ENCODE measurements around the gene SNAP25. TPM values are rescaled to one million over a fixed set of nuclear protein-coding genes. Genes with fewer than 3 reads are reported as not detected.

Gene SNAP25
- total and polyA plus RNA-seq, 9 of the 15 experiments (the other 6 are each of a cell fraction or from before 2014, with no cell fraction given) = 0.07 TPM; not detected in 8

GRCh38 chr20:10319855-10320254 lies 101.2 kb downstream of the SNAP25 start:
- Histone ChIP-seq H3K4me3 (no peak overlapping the region), H3K36me3 (ENCODE audit: control insufficient read depth, insufficient read depth, low read length) (no peaks in the 10 kb centered on the region), H3K27me3 (ENCODE audit: control insufficient read depth in 2 of 2, insufficient read depth in 2 of 2, low read length in 2 of 2) (no peaks in the 10 kb centered on the region), H3K9ac (ENCODE audit: insufficient read depth in 1 of 2, low read depth in 2 of 2, low read length in 2 of 2) (no peak overlapping the region), H2AFZ (ENCODE audit: low read depth, low read length) (no peak overlapping the region), H4K20me1 (replicated peaks; ENCODE audit: control insufficient read depth, insufficient read depth, low read length) (no peaks in the 10 kb centered on the region; the same call in 1 of the 2 replicates), H3K4me1 (replicated peaks in 1 of 2; ENCODE audit: control insufficient read depth in 2 of 2, insufficient read depth in 2 of 2, low read length in 2 of 2) (no peaks in the 10 kb centered on the region), H3K27ac (ENCODE audit: extremely low read depth, low read depth, low read length) (no peak overlapping the region), H3K4me2 (ENCODE audit: insufficient read depth, low read length) (no peak overlapping the region), H3K9me1 (ENCODE audit: control insufficient read depth, insufficient read depth, low read length) (no peaks in the 10 kb centered on the region), H3K79me2 (ENCODE audit: control insufficient read depth, insufficient read depth, low read length) (no peaks in the 10 kb centered on the region), H3K9me3 (replicated peaks; ENCODE audit: control insufficient read depth, insufficient read depth, low read depth, low read length) (no peaks in the 10 kb centered on the region)
- BruUV-seq (replicated peaks) = no TSS peak
- in situ Hi-C loops (cut with MboI) (no loop called here), intact Hi-C loops (cut with micrococcal nuclease) (loop anchor here (5.0 to 10.0 kb wide), 3 partner anchors 107 to 1222 kb away; no protein-coding TSS in a partner anchor)
- 0% methylated on average over 4 of the region's 4 CpGs for WGBS (ENCODE audit: insufficient coverage, low coverage, missing lambda C conversion rate)
- POLR2A ChIA-PET = interaction anchor here (0.7 kb wide), 1 partner anchor 539 kb away, joined by 3 read pairs; no protein-coding TSS in a partner anchor
- ATAC-seq = no peak
- CTCF ChIA-PET (ENCODE audit: low intra/inter-chr PET ratio) = no interaction called here
- FAIRE-seq = no peak
- TF ChIP-seq, protein P1, sequence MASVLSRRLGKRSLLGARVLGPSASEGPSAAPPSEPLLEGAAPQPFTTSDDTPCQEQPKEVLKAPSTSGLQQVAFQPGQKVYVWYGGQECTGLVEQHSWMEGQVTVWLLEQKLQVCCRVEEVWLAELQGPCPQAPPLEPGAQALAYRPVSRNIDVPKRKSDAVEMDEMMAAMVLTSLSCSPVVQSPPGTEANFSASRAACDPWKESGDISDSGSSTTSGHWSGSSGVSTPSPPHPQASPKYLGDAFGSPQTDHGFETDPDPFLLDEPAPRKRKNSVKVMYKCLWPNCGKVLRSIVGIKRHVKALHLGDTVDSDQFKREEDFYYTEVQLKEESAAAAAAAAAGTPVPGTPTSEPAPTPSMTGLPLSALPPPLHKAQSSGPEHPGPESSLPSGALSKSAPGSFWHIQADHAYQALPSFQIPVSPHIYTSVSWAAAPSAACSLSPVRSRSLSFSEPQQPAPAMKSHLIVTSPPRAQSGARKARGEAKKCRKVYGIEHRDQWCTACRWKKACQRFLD (CRISPR knock-in tag; IDR thresholded peaks at IDR 0.05) = no peak
- TF ChIP-seq HMG20B (CRISPR knock-in tag; IDR thresholded peaks at IDR 0.05) = no peak
- TF ChIP-seq ZNF316 (IDR thresholded peaks at IDR 0.05) = no peak
- DNase-seq (ENCODE audit: extremely low read depth in 1 of 4, low spot score in 3 of 4) = no peak

- Histone ChIP-seq H3K4me2 (ENCODE audit: insufficient read depth, low read length) (no peak overlapping the region), H3K27ac (ENCODE audit: extremely low read depth, low read depth, low read length) (no peak overlapping the region), H3K4me3 (no peak overlapping the region), H3K9me3 (replicated peaks; ENCODE audit: control insufficient read depth, insufficient read depth, low read depth, low read length) (no peaks in the 10 kb centered on the region), H3K9me1 (ENCODE audit: control insufficient read depth, insufficient read depth, low read length) (no peaks in the 10 kb centered on the region), H2AFZ (ENCODE audit: low read depth, low read length) (no peak overlapping the region), H3K79me2 (ENCODE audit: control insufficient read depth, insufficient read depth, low read length) (no peaks in the 10 kb centered on the region), H4K20me1 (replicated peaks; ENCODE audit: control insufficient read depth, insufficient read depth, low read length) (no peaks in the 10 kb centered on the region; the same call in 1 of the 2 replicates), H3K9ac (ENCODE audit: insufficient read depth in 1 of 2, low read depth in 2 of 2, low read length in 2 of 2) (no peak overlapping the region), H3K36me3 (ENCODE audit: control insufficient read depth, insufficient read depth, low read length) (no peaks in the 10 kb centered on the region), H3K27me3 (ENCODE audit: control insufficient read depth in 2 of 2, insufficient read depth in 2 of 2, low read length in 2 of 2) (no peaks in the 10 kb centered on the region), H3K4me1 (replicated peaks in 1 of 2; ENCODE audit: control insufficient read depth in 2 of 2, insufficient read depth in 2 of 2, low read length in 2 of 2) (no peaks in the 10 kb centered on the region)
- FAIRE-seq = no peak
- in situ Hi-C loops (cut with MboI) = no loop called here
- no peak for DNase-seq (ENCODE audit: extremely low read depth in 1 of 4, low spot score in 3 of 4)
- POLR2A ChIA-PET = no interaction called here
- CTCF ChIA-PET (ENCODE audit: low intra/inter-chr PET ratio) = no interaction called here
- TF ChIP-seq, protein P2, sequence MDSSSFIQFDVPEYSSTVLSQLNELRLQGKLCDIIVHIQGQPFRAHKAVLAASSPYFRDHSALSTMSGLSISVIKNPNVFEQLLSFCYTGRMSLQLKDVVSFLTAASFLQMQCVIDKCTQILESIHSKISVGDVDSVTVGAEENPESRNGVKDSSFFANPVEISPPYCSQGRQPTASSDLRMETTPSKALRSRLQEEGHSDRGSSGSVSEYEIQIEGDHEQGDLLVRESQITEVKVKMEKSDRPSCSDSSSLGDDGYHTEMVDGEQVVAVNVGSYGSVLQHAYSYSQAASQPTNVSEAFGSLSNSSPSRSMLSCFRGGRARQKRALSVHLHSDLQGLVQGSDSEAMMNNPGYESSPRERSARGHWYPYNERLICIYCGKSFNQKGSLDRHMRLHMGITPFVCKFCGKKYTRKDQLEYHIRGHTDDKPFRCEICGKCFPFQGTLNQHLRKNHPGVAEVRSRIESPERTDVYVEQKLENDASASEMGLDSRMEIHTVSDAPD (CRISPR knock-in tag; IDR thresholded peaks at IDR 0.05) = no peak
- no peak for TF ChIP-seq SMARCC2 (IDR thresholded peaks at IDR 0.05; ENCODE audit: low read depth)
- BruUV-seq (replicated peaks) = no TSS peak
- intact Hi-C loops (cut with micrococcal nuclease) = no loop called here
- ATAC-seq = no peak
Measured at GRCh38 chr20:10321138-10321717, 102.6 kb downstream of the SNAP25 start.
